A549 (cell line): ENCODE measurements around the gene KRTAP19-4.

Experiments used
- USF2 ChIP-seq: fragments of 450-650 bp; IDR thresholded peaks from 2 replicates; pipeline ENCODE4 v1.6.1; 2014; ENCODE audit warnings: antibody characterized with exemption
- TF ChIP-seq, protein P1 (sequence below): fragments of 200-600 bp; sonication (generic); IDR thresholded peaks from 2 replicates; pipeline ENCODE4 v1.6.1; 2016; ENCODE audit warnings: antibody characterized with exemption, mild to moderate bottlenecking, moderate library complexity

- TF ChIP-seq USF2 = no peak
- TF ChIP-seq, protein P1, sequence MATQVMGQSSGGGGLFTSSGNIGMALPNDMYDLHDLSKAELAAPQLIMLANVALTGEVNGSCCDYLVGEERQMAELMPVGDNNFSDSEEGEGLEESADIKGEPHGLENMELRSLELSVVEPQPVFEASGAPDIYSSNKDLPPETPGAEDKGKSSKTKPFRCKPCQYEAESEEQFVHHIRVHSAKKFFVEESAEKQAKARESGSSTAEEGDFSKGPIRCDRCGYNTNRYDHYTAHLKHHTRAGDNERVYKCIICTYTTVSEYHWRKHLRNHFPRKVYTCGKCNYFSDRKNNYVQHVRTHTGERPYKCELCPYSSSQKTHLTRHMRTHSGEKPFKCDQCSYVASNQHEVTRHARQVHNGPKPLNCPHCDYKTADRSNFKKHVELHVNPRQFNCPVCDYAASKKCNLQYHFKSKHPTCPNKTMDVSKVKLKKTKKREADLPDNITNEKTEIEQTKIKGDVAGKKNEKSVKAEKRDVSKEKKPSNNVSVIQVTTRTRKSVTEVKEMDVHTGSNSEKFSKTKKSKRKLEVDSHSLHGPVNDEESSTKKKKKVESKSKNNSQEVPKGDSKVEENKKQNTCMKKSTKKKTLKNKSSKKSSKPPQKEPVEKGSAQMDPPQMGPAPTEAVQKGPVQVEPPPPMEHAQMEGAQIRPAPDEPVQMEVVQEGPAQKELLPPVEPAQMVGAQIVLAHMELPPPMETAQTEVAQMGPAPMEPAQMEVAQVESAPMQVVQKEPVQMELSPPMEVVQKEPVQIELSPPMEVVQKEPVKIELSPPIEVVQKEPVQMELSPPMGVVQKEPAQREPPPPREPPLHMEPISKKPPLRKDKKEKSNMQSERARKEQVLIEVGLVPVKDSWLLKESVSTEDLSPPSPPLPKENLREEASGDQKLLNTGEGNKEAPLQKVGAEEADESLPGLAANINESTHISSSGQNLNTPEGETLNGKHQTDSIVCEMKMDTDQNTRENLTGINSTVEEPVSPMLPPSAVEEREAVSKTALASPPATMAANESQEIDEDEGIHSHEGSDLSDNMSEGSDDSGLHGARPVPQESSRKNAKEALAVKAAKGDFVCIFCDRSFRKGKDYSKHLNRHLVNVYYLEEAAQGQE = no peak
Measured at GRCh38 chr21:30497065-30497464, at the start of gene KRTAP19-4.
